CD4-positive, alpha-beta T cell treated with Interleukin-4 for 1 hour (primary cell): Measurements from ENCODE around the gene ANO10.
"Not testable (repeated sequence)": the region's sequence is repeated elsewhere in the genome, so short reads cannot be mapped to it uniquely, and the experiment has no call there.

Experiments used
- DNase-seq, 2 donors: peaks; one replicate each; pipeline ENCODE4 v3.0.0-alpha.2; 2020 to 2022

ANO10 gene

DNA sequence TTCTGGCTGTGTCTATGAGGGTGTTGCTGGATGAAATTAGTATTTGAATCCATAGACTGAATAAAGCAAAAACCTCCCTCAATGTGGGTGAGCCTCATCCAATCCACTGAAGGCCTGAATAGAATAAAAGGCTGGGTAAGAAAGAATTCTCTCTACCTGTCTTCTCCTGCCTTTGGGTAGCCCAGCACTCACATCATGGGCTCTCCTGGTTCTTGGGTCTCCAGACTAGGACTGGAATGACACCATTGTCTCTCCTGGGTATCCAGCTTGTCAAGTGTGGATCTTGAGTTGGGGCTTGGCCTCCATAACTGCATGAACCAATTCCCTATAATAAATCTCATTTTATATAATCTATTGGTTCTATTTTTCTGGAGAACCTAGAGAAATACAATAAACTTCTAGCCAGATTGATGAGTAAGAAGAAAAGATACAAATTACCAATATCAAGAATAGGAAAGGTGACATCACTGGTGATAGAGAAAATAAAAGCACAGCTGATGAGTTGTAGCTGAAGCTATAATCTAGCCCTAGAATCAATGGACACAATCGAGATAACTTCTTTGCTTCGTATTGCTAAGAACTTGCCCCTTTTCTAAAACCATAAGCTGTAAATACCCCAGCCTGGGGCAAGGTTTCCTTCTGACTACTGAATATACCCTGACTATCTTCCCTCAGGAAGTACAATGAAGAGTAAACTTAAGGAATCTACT, 106.4 kb downstream of the ANO10 start:
- no peak for DNase-seq

DNA sequence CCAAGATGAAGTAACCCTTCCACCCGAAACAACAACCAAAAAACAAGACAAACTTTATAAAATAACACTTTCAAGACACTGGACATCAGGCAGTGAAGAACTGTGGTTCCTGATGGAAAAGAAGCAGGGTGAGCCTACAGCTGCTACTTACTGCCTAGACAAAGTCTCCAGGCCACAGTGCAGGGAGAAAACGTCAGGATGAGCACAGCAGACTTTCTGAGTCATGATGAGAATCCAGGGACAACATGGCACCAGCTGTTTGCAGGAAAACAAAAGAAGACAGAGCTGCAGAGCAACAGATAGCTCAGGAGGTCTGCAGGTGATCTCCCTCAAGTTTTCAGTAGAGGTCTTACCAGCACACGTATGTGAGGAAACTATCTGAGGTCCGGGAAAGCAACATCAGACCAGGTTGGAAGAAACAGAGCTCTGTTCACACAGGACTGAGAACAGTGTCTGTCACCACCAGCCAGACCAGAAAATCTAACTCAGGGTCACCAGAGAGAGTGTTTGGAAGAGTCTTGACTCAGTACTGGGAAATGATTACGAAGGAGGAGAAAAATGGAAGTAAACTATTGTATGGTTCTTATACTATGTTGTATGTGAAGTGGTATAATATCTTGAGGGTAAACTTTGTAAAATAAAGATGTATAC, 108.9 kb downstream of the ANO10 start:
- DNase-seq: no peak

DNA sequence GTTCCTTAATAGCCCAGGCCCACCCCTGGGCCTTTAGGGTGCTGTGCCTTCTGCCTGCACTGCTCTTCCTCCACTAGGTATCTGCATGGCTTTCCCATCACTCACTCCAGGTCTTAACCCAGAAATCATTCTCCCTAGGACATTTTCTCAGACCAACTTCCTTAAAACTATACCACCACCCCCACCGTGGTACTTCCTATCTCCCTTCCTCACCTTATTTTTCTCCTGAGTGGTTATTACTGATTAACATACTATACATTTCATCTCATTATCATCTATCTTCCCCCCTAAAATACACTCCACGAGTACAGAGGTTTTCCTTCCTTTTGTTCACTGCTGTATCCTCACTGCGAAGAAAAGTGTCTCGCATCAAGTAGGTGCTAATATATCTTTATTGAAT, 115.2 kb downstream of the ANO10 start:
- no peak for DNase-seq

DNA sequence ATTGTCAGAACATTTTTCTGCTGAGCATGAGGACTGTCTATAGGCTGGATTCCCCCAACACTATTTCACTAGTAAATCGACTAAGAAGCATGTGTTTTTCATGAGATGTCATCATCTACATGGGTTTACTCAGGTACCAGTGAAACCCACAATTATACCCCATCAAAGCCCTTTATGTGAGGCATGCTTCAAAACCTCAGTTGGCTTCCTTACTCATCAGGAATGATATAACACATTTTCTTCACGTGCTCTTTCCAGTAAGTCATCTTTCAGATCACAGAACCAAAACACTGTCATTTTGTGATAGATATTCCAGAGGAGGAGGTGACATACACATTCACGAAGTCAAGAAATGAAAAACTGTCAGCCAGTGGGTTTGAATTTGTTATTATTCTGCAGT, 116.5 kb downstream of the ANO10 start:
- no peak for DNase-seq

DNA sequence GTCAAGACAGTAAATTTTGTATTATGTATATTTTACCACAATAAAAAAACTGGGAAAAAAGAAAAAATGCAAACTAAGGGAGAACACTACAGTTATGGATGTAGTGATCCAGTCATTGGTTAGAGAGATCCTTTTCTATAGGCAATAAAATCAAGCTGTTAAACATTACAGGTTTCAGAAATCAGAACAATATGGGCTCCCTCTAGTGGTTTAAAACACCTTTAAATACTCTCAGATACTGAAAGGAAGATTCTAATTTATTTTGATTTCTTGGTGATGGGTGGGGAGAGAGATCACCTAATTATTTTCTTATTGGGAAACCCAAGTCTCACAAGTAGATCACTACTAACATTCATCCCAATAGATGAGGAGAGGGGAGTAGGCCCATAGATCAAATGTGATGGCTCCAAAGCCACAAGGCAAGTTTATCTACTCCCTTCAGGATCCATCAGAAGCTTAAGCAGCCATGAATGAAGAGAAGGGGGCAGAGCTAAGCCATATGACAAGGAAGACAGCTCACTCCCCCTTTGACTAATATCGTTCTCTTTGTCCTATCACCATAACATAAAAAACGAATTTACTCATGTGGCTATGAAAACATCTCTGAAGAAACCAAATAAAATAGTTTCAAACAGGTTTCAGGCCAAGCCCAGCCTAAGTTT, 118.6 kb downstream of the ANO10 start:
- DNase-seq: peak in 1 of 2 donors; percentile 71

DNA sequence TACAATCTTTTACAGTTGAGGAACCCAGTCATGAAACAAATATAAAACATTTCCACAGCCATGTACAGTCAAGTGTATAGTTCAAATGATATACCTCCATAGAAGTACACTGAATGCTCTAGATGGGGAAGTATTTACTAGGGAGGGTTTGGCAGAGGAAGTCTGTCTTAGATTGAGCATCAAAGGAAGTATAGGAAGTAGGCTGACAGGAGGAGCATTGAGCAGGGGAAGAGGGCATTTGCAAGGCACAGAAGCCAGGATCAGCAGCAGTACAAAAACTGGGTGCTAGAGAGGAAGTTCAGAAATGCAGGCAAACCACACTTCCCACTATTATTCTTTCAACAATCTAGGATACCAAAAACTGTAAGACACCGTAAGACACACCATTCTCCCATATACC, 122.6 kb downstream of the ANO10 start:
- DNase-seq: no peak

DNA sequence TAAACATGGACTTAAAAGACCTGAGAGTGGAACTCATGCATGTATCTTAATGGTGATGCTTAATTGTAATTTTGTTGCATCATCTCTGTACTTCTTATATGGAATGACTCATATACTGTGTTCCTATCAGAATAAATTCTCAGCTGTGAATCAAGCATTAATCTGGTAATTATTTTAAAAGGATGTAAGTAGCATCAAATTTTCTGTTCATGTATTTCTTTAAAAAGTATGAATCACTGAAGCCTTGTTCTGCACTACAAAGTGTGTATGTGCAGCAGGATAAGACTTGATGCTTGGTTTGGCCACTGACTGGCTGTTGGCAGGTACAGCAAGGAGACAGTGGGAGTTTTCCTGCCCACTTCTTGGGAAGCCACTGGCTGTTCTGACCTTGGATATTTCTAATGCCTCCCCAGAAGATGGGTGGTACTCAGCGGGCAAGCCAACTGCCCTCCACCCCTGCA, 123.9 kb downstream of the ANO10 start:
- DNase-seq: no peak

DNA sequence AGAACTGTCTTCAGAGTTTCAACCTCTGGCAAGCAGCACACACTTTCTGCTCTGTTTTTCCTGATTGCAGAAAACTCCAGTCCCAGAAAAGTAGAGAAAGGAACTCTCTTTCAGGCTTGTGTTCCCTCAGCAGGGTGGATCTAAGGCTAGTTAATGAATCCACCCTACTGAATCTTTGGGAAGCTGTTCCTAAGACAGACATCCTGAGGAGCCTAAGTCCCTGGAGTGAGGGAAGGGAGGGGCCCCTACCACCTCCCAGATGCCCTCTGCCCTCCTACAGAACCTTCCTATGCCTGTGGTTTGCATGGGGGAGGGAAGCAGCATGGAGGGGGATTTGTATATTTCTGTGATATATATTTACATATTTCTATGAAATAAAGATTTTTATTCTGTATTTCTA, 124.4 kb downstream of the ANO10 start:
- DNase-seq: no peak

DNA sequence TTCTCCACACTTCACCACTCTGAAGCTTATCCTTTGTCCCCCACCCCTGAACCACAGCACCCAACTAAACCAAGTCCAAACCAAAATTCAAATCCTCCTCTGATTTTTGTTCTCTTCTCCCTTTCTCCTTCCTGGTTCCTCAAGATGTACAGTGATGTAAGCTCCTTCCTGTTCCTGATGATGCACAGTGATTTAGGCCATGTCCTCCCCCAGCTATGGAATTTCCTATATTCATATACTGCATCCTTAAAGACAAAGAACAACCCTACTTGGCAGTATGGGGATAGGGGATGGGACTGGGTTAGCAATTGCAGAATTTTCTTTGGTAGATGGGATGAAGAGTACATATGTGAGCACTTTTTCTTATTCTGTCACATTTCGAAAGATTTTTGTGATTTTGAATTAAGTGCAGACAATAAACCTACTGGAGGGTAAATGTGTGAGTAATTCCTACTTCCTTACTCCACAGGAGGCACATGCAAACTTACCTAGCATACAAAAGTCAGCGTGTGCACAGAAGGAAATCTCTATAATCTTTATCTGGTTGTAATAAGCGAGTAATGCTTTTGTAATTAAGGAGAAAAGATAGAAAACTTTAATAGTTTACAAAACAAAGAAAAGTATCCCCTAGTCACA, 125.0 kb downstream of the ANO10 start:
- DNase-seq: no peak

DNA sequence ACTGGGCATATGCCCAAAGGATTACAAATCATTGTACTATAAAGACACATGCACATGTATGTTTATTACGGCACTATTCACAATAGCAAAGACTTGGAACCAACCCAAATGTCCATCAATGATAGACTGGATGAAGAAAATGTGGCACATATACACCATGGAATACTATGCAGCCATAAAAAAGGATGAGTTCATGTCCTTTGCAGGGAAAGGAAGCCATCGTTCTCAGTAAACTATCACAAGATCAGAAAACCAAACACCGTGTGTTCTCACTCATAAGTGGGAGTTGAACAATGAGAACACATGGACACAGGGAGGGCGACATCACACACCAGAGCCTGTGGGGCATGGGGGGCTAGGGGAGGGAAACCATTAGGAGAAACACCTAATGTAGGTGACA, 128.9 kb downstream of the ANO10 start:
- not testable (repeated sequence) for DNase-seq

DNA sequence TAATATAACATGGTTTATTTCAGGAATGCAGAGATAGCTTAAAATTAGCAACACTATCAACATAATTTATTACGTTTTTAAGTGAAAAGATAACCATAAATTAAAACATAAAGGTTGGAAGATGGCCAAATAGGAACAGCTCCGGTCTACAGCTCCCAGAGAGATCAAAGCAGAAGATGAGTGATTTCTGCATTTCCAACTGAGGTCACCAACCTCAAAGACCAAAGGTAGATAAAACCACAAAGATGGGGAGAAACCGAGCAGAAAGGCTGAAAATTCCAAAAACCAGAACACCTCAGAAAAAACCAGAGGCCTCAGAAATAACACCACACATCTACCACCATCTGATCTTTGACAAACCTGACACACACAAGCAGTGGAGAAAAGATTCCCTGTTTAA, 130.0 kb downstream of the ANO10 start:
- DNase-seq: not testable (repeated sequence)

DNA sequence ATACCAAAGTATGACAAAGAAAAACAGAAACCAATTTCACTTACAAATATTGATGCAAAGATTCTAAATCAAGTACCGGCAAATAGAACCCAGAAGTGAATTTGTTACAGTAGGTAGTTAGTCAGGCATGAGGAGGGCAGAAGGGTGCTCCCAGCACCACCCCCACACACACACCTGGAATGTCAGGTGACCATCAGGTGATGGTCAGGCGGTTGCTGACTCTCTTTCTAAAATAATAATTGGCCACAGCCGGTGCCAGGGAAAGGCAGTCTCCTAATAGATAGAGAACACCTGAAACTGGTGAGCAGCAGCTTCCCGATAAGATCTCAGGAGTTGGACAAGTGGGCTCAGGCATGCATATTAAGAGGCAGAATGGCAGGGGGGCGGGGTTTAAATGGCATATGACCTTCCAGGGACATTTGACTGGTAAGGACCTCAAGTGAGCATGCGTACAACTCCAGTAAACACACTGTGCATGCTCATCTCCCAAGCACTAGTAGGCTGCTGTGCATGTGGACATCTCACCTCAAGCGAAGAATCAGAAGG, 131.1 kb downstream of the ANO10 start:
- DNase-seq: no peak

DNA sequence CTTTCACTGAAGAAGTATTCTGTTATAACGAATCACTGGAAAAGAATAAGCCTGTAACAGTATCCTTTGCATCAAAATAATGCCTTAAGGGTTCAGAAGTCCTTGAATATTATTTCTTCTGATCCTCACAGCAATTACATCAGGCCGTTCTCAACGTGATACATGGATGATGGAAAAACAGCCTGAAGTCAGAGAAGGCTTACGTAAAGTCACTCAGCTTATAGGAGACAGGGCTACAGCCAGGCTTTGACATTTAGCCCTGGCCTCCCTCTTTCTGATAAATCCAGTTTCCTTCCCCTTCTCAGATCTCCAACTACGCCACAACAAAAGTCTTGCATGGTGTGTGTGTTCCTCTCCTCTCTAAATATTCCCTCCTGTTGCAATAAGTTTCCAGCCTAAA, 131.9 kb downstream of the ANO10 start:
- DNase-seq: no peak

DNA sequence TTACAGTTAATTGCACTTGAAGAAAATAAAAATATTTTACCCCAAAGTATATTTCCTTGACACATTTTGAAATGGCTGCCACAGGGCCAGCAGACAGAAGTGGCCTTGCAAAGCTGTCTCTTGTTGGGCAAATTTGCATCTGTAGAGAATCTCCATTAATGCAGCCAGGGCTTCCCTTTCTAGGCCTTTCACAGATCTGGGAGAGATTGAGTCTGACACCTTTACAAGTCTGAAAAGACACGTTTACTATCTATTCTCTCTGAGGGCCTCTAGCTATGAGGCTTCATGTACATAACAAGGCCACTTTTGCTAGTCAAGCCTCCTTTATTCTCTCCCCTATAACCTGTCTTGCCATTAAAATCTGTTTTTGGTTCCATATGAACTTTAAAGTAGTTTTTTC, 135.9 kb downstream of the ANO10 start:
- DNase-seq: no peak

DNA sequence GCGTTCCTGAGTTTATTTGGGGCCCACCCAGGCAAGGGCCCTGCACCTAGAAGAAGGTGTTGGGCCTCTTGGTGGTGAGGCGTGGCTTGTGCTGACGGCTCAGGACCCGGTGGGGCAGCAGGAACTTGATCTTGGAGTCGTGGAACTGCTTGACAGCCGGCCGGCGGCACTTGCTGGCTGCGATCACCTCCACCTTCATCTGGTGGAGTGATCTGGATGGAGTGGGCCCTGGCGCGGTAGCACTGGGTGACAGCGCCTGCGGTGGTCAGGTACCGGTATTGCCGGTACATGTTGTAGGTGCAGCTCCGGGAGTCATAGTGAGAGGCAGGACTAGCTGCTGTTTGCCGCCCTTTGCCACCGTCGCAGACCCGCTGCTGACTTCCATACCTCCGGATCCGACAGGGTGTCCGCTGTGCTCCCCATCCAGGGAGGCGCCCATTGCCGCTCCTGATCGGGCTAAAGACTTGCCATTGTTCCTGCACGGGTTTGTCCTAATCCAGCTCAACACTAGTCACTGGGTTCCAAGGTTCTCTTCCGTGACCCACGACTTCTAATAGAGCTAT, 136.8 kb downstream of the ANO10 start:
- no peak for DNase-seq

DNA sequence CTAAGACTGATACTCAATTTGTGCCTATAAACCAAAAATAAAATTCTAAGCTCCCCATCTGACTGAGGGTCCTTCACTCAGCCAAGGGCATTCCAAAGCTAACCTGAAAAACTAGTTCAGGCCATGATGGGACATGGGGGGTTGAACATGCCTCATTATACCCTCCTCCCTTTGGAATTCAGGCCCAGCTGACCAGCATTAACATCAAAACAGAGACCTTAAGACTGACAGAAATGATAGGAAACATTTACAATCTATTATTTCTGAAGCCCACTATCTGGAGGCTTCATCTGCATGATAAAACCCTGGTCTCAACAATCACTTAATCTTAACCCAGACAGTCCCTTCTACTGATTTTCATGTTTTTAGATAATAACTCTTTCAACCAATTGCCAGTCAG, 140.4 kb downstream of the ANO10 start:
- no peak for DNase-seq

DNA sequence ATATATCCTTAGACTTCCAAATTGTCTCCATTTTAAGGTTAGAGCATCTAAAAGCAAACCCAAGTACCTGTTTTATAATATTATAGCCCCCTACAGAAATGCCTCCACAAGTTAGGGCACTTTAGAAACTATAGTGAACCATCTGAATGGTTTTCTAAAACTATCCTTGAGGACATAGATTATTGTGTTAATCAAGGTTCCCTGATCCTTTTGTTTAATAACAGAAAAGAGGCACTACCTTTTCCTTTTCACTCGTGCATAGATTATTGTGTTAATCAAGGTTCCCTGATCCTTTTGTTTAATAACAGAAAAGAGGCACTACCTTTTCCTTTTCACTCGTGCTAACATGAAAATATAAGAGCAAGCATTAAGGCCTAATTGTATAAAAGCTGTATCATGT, 143.0 kb downstream of the ANO10 start:
- DNase-seq: not testable (repeated sequence)

DNA sequence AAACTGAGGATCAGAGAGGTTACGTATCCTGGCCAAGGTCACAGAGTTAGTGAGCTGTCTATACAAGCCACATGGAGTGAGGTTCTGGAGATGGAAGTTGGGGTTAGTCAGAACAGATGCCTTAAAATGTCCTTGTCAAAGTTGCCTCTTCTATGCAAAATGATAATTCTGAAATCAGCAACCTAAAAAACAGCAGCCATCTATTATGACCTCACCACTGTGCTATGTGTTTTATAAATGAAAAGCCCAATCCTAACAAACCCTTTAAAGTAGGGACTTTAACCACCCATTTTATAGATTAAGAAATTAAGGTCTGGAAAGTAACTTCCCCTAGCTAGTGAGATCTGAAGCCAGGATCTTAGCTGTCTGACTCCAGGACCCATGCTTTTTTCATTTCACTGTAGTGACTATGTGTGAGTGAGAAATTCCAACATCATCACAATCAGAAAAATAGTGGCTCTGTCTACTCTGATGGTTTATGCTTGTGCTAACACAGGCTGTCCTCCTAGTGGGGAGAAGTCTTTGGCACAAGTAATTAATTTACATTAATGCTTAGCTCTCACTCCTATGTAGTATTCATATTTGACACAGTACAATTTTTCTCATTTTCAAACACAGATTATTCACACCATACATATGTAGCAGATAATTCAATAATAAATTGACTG, 143.6 kb downstream of the ANO10 start:
- peak in 1 of 2 donors; percentile 36 for DNase-seq

DNA sequence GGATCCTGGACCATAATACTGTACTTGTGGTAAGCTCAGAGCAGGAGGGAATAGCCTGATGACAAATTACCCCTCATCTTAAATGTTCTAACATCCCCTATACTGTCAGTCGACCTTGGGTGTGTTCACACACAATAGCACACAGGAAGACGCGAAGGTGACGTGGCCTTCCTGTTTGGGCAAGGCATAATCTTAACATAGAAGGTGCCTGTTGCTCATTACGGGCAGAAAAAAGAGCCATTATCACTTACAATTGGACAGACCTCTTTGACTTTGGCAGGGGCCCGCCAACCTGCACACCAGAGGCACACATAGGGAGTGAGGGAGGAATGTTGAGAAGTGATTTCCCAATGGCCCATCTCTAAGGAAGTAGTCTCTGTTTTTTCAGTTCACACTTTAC, 144.2 kb downstream of the ANO10 start:
- peak; percentile 85 to 87 for DNase-seq

DNA sequence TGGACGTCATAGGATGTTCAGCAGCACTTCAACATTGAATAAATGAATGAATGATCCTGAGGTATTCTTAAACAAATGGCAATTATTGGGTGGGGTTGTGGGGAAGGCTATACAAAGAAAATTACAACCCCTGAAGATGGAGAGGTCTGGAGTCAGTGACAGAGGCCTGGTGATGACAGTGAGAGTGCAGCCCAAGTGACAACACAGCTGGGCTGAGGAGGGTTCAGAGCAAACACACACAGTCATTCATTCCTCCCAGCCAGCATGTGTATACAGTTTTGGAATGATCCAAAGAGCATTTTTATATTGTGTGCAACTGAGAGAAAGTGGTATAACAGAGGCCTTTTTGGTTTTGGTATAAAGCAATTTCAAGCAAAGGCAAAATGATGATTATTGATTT, 148.1 kb downstream of the ANO10 start:
- no peak for DNase-seq

DNA sequence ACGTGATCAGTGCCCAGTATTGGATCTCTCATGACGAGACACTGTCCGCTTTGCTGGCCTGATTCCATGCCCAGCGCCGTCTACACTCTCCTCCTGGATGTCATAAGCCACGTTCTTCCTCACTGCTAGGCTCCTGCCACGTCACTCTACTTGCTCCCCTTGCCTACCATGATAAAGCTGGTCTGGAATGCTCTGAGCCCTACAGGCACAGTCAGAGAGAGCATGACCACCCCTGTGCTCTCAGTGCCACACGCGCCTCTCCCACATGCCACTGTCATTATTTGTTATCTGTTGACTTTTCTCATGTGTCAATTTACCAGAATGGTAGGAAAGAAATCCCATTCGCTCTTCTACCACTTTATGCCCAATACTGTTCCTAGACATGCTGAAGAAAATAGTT, 148.6 kb downstream of the ANO10 start:
- no peak for DNase-seq

DNA sequence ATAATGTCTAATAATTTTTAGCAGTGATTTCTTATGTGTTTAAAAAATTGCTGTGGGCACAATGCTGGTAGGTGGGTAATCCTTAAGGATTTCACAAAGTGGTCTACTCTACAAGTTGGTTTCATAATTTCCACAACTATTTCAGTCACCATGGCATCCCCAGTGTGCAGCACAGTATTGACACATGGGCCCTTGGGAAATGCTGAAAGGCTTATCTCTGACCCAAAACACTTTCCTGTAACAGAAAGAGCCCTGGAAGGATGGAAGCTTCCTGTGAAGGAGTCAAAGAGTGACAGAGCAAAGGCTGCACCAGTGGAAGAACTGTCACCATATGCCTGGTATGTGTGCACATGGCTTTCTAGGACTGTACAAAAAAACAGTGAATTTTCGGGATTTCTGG, 153.7 kb downstream of the ANO10 start:
- DNase-seq: no peak

DNA sequence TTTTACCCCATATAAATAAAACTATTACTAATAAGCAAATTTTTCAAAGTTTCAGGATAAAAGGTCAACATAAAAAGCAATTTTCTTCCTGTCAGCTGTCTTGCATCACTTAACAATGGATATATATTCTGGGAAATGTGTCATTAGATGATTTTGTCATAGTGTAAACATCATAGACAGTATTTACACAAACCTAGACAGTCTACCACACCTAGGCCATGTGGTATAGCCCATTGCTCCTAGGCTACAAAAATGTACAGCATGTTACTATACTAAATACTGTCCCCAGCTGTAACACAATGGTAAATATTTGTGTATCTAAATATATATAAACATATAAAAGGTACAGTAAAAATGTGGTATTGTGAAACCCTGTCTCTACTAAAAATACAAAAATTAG, 156.7 kb downstream of the ANO10 start:
- DNase-seq: no peak
